Kidney (tissue), 14 donors: ENCODE results near the gene DNAAF2. TPM values are rescaled to one million over a fixed set of nuclear protein-coding genes. Genes with fewer than 3 reads are reported as not detected.
"Not testable (repeated sequence)": the region's sequence is repeated elsewhere in the genome, so short reads cannot be mapped to it uniquely, and the experiment has no call there.

Experiments used
- DNase-seq, 5 donors: peaks; one replicate each; pipeline ENCODE4 v3.0.0-alpha.2; 2013 to 2020
- FAIRE-seq: peaks from 2 replicates; lab custom pipeline; 2012; peaks lifted over from hg19 to GRCh38; lab: Jason Lieb, UNC
- H3K27ac ChIP-seq, 2 donors: one replicate each; pipeline ENCODE4 v1.7.0; 2013; ENCODE audit warnings: low read depth in 2 of 2, low read length in 2 of 2, inconsistent platforms in 1 of 2
- H3K27me3 ChIP-seq: one replicate; pipeline ENCODE4 v1.7.1; 2013; ENCODE audit warnings: low read length, inconsistent platforms; ENCODE audit not compliant: control insufficient read depth, insufficient read depth
- H3K36me3 ChIP-seq, 3 donors: one replicate each; pipeline versions ENCODE4 v1.7.0 to v1.7.1; 2013; ENCODE audit warnings: low read length in 3 of 3, control low read depth in 1 of 3, inconsistent platforms in 1 of 3; ENCODE audit not compliant: insufficient read depth in 3 of 3, control insufficient read depth in 2 of 3
- H3K4me1 ChIP-seq, 3 donors: one replicate each; pipeline versions ENCODE4 v1.7.0 to v1.7.1; 2013; ENCODE audit warnings: low read length in 3 of 3, inconsistent platforms in 1 of 3, low read depth in 1 of 3; ENCODE audit not compliant: control insufficient read depth in 2 of 3, insufficient read depth in 2 of 3
- H3K4me3 ChIP-seq, 3 donors: one replicate each; pipeline versions ENCODE4 v1.7.0 to v1.8.1; 2013; ENCODE audit warnings: low read length in 3 of 3, control low read depth in 1 of 3, inconsistent platforms in 1 of 3
- H3K9ac ChIP-seq, 3 donors: one replicate each; pipeline versions ENCODE4 v1.7.0 to v1.7.1; 2013; ENCODE audit warnings: low read length in 3 of 3, control low read depth in 1 of 3, inconsistent platforms in 1 of 3
- H3K9me3 ChIP-seq, 3 donors: one replicate each; pipeline versions ENCODE4 v1.7.0 to v1.7.1; 2013; ENCODE audit warnings: low read length in 3 of 3, control low read depth in 1 of 3, inconsistent platforms in 1 of 3; ENCODE audit not compliant: control insufficient read depth in 2 of 3, insufficient read depth in 1 of 3
- intact Hi-C: fragments of 100-400 bp; cut with DNase I; formaldehyde crosslinking; loops from one replicate; pipeline ENCODE4 v1.11.1; 2022
- polyA plus RNA-seq: library from polyadenylated mRNA; stranded (reverse); fragments of 350-450 nt; fragmentation: Illumina TruSeq; extraction: RNeasy Lipid Tissue Mini Kit (QIAGEN cat#74804); gene quantifications from one replicate; pipeline ENCODE4 v1.2.3, GENCODE V29; 2014; ENCODE audit warnings: low read depth, low replicate concordance; ENCODE audit not compliant: insufficient read depth
- total RNA-seq: library from RNA; stranded (reverse); fragmentation: NEBNext Ultra II Directional; extraction: Animal tissue kit (Norgen Biotek cat#: 25700); gene quantifications from one replicate; pipeline ENCODE4 v1.2.1, GENCODE V29; 2021
- TF ChIP-seq, protein P1 (sequence below): IDR thresholded peaks from 3 replicates; pipeline ENCODE4 v1.5.1; 2012; ENCODE audit warnings: mild to moderate bottlenecking, moderate library complexity, borderline replicate concordance; ENCODE audit not compliant: insufficient read depth; ENCODE audit errors: extremely low read depth
- donor health status: control.
- donor health status: control.
- donor health status: control.
- donor health status: control.
- donor health status: control.
- donor health status: DM: yes; HTN: yes; CAD: no.
- donor health status: Normal renal cell carcinoma (clear cell type).

DNAAF2 gene
- total and polyA plus RNA-seq, 2 donors from 2014 or later = 6.9 to 7.7 TPM

DNA sequence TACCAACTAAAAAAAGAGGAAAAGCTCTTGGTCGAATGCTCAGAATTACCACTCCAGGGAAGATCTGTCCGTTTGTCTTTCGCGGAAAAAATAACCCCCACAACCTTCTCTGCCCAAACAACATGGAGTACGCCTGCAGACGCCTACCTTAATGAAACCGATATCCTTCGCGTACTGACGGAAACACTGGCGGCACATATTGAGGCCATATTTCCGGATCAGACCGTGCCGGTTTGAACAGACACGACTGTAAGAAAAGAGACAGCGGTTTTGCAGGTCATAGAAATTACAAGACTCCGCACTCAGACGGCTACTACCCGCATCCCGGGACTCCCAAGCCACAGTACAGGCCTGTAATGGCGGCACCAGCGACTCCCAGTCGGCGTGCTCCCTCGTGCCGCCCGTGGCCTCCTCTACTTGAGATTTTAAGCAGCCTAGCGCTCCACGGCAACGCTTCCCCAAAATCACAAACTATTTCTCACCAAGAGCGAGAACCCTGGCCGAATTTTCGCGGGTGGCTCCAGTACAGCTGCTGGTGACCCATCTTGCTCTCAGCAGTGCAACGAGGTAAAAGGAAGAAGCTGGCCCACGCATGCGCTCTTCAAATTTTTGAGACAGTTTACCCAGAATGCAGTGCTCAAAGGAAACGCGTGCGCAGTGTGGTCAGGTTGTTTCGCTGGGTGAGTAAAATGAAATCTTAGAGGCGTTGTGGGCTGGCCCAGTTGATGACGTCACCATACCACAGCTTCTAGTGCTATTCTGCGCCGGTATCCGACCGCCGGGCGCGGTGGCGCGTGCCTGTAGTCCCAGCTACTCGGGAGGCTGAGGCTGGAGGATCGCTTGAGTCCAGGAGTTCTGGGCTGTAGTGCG, 49.0 kb downstream of the DNAAF2 start, which contains the start of gene RPS29:
Gene RPS29 (minus strand): TSS at position 578 of the 870 bp plus-strand sequence. CDS start 34 bp downstream, at position 544.
- peak within 1 kb of the TSS; percentile 80 to 99 (median 98) for H3K4me3 ChIP-seq
- TF ChIP-seq, protein P1, sequence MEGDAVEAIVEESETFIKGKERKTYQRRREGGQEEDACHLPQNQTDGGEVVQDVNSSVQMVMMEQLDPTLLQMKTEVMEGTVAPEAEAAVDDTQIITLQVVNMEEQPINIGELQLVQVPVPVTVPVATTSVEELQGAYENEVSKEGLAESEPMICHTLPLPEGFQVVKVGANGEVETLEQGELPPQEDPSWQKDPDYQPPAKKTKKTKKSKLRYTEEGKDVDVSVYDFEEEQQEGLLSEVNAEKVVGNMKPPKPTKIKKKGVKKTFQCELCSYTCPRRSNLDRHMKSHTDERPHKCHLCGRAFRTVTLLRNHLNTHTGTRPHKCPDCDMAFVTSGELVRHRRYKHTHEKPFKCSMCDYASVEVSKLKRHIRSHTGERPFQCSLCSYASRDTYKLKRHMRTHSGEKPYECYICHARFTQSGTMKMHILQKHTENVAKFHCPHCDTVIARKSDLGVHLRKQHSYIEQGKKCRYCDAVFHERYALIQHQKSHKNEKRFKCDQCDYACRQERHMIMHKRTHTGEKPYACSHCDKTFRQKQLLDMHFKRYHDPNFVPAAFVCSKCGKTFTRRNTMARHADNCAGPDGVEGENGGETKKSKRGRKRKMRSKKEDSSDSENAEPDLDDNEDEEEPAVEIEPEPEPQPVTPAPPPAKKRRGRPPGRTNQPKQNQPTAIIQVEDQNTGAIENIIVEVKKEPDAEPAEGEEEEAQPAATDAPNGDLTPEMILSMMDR = no peak
- H3K27me3 ChIP-seq = no peaks in the 10 kb centered on the region
- H3K36me3 ChIP-seq = peaks cover 2 to 12% (median 3%) of the 10 kb centered on the region in 3 donors
- peak within 1 kb of the TSS; percentile 89 to 99 (median 98) for H3K9ac ChIP-seq
- FAIRE-seq = peak; percentile 50
- peak; percentile 99 to 100 (median 99) for DNase-seq
- H3K27ac ChIP-seq = peak within 1 kb of the TSS; percentile 96
- H3K4me1 ChIP-seq = peaks cover 0 to 9% (median 0%) of the 10 kb centered on the region in 3 donors
- intact Hi-C loops = no loop called here
- no peaks in the 10 kb centered on the region for H3K9me3 ChIP-seq

GRCh38 chr14:49584981-49585640, 49.9 kb downstream of the DNAAF2 start:
- not testable (repeated sequence) for FAIRE-seq

GRCh38 chr14:49584058-49584457, 51.0 kb downstream of the DNAAF2 start:
- DNase-seq (no peak), FAIRE-seq (no peak)
- Histone ChIP-seq H3K27me3 (no peaks in the 10 kb centered on the region), H3K27ac (no peak overlapping the region), H3K4me3 (peak overlapping the region in 1 of 3 donors; percentile 80), H3K9me3 (no peaks in the 10 kb centered on the region), H3K4me1 (peaks cover 0 to 11% (median 0%) of the 10 kb centered on the region in 3 donors), H3K36me3 (peaks cover 2 to 12% (median 3%) of the 10 kb centered on the region in 3 donors), H3K9ac (no peak overlapping the region)
- intact Hi-C loops = no loop called here
- TF ChIP-seq, protein P1 = no peak

More at GRCh38 chr14:49584981-49585640, 49.9 kb downstream of the DNAAF2 start:
- H3K9me3 ChIP-seq, intact Hi-C loops, H3K27ac ChIP-seq, H3K27me3 ChIP-seq, H3K4me1 ChIP-seq: not testable (repeated sequence)
- peak overlapping the region; percentile 89 to 99 (median 98) for H3K9ac ChIP-seq
- peaks cover 2 to 12% (median 3%) of the 10 kb centered on the region in 3 donors for H3K36me3 ChIP-seq
- peak overlapping the region; percentile 80 to 99 (median 98) for H3K4me3 ChIP-seq
- DNase-seq = peak in 2 of 5 donors; percentile 36 to 55
